ENCODE data around the gene GRM8. TPM values are rescaled to one million over a fixed set of nuclear protein-coding genes. Genes with fewer than 3 reads are reported as not detected.

Gene GRM8
- total and polyA plus RNA-seq, 8 donors, result 0.26 to 0.75 (median 0.44) TPM; not detected in 2

DNA sequence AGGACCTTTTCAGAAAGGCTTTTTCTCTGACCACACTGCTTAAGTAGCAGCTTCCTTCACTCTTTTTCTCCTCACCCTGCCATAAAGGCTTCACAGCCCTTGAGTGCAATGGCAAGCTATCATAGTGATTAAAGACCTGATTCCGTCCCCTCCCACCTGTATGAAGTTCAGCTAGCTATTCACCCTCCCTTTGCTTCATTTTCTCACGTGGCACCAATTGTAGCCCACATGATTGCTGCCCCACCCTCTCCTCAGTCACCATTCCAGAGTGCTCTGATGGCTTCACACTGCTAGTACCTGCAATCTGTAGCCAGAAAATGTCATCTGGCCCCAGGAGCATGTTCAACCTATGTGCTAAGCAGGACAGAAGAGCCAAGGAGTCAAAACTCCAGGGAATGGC lies 523.8 kb downstream of the GRM8 start:
- no peaks in the 10 kb centered on the region for H3K27me3 ChIP-seq
- no peaks in the 10 kb centered on the region for H3K4me1 ChIP-seq
- DNase-seq, result no peak
- H3K9me3 ChIP-seq, result no peaks in the 10 kb centered on the region
- no peaks in the 10 kb centered on the region for H3K36me3 ChIP-seq
- intact Hi-C loops (cut with DNase I), result no loop called here
- TF ChIP-seq, protein P1, sequence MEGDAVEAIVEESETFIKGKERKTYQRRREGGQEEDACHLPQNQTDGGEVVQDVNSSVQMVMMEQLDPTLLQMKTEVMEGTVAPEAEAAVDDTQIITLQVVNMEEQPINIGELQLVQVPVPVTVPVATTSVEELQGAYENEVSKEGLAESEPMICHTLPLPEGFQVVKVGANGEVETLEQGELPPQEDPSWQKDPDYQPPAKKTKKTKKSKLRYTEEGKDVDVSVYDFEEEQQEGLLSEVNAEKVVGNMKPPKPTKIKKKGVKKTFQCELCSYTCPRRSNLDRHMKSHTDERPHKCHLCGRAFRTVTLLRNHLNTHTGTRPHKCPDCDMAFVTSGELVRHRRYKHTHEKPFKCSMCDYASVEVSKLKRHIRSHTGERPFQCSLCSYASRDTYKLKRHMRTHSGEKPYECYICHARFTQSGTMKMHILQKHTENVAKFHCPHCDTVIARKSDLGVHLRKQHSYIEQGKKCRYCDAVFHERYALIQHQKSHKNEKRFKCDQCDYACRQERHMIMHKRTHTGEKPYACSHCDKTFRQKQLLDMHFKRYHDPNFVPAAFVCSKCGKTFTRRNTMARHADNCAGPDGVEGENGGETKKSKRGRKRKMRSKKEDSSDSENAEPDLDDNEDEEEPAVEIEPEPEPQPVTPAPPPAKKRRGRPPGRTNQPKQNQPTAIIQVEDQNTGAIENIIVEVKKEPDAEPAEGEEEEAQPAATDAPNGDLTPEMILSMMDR (IDR thresholded peaks at IDR 0.05), result no peak
- no peak overlapping the region for H3K4me3 ChIP-seq
- H3K27ac ChIP-seq, result no peak overlapping the region
- no peak for ATAC-seq

DNA sequence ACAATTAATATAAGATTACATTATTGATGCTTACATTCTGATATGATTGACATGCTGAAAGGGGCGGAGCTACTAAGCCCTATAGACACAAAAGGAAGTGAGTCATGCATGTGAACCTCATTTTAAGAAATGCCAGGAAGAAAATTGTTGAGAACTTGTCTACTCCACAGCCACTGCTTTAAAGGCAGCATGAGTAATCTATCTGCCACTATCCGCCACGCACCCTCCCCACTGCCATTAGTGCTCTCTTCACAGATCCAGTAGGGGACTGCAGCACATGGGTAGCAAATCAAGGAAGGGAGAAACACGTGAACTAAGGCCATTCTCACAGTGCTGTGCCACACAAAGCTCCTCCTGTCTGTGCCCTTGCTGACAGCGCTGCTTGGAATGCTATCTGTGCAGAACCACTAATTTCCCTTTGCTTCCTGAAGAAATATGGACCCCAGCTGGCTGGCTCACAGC lies 524.8 kb downstream of the GRM8 start:
- Histone ChIP-seq H3K9me3 (no peaks in the 10 kb centered on the region), H3K36me3 (no peaks in the 10 kb centered on the region), H3K27me3 (no peaks in the 10 kb centered on the region), H3K4me3 (no peak overlapping the region), H3K4me1 (no peaks in the 10 kb centered on the region), H3K27ac (no peak overlapping the region)
- no peak for ATAC-seq
- TF ChIP-seq, protein P1 (IDR thresholded peaks at IDR 0.05), result no peak
- intact Hi-C loops (cut with DNase I), result no loop called here
- no peak for DNase-seq

DNA sequence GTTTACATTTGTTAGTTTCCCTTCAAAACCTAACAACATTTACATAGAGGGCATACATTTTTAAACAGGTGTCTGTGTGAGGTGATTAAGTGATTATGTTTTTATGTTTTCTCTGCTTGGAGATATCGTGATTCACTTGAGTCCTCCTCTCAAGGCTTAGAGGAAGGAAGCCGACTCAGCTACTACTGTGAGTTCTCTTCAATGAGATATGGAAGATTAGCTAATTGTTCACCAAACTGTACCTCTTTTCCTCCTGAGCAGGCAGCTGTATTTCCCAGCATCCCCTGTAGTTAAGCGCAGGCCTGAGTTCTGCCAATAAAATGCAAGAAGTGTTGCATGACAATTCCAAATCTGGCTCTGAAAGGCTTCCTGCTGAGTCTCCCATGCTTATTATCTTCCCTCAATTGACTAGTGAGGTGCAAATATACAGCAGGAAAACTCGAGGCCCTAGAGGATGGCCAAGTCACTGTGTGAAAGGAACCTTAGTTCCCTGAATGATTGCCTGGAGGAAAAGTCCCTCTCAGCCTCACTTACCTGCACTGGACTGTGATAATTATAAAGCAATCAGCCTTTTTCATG lies 528.7 kb downstream of the GRM8 start:
- no peaks in the 10 kb centered on the region for H3K9me3 ChIP-seq
- DNase-seq (no peak), ATAC-seq (no peak)
- TF ChIP-seq, protein P1 (IDR thresholded peaks at IDR 0.05), result no peak
- H3K4me1 ChIP-seq, result no peaks in the 10 kb centered on the region
- no peaks in the 10 kb centered on the region for H3K36me3 ChIP-seq
- intact Hi-C loops (cut with DNase I), result no loop called here
- no peak overlapping the region for H3K27ac ChIP-seq
- no peak overlapping the region for H3K4me3 ChIP-seq
- H3K27me3 ChIP-seq, result no peaks in the 10 kb centered on the region

DNA sequence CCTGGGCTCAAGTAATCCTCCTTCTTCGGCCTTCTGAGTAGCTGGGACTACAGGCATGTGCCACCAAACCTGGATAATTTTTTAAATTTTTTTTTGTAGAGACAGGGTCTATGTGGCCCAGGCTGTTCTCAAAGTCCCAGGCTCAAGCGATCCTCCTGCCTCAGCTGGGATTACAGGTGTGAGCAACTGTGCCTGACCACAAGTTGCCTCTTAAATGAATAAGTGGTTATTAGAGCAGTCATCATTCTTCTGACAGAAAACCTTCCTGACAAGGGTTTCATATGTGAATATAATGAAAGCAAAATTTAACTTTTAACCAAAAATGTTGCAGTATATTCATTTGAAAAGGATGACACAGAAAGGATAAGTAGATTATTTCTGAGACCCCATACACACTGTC lies 532.5 kb downstream of the GRM8 start:
- H3K9me3 ChIP-seq, result no peaks in the 10 kb centered on the region
- DNase-seq (no peak), ATAC-seq (no peak)
- no peak overlapping the region for H3K27ac ChIP-seq
- intact Hi-C loops (cut with DNase I), result no loop called here
- H3K4me3 ChIP-seq, result no peak overlapping the region
- no peaks in the 10 kb centered on the region for H3K27me3 ChIP-seq
- TF ChIP-seq, protein P1 (IDR thresholded peaks at IDR 0.05), result no peak
- H3K36me3 ChIP-seq, result no peaks in the 10 kb centered on the region
- no peaks in the 10 kb centered on the region for H3K4me1 ChIP-seq

DNA sequence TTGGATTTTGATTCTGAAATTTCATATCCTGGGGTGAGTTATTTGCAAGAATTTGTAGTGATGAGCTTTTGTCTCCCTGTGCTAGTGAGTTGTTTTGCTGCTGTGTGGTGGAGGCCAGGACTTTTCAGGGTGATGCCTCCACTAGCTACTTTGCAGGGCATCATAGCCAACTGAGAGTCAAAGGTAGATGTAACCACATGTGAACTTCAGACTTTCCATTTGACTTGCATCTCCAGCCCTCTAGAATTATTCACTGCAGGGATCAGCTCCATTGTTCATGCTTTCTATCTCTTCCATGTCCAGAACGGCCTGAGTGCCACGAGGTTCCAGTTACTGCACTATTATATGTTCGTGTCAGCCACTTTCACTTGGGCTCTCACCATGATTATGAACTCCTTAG lies 534.3 kb downstream of the GRM8 start:
- TF ChIP-seq, protein P1 (IDR thresholded peaks at IDR 0.05), result no peak
- no peaks in the 10 kb centered on the region for H3K9me3 ChIP-seq
- intact Hi-C loops (cut with DNase I), result no loop called here
- H3K4me3 ChIP-seq, result no peak overlapping the region
- DNase-seq (no peak), ATAC-seq (no peak)
- no peaks in the 10 kb centered on the region for H3K36me3 ChIP-seq
- H3K27ac ChIP-seq, result no peak overlapping the region
- H3K27me3 ChIP-seq, result no peaks in the 10 kb centered on the region
- no peaks in the 10 kb centered on the region for H3K4me1 ChIP-seq
